Measurements from ENCODE around the gene RIMBP2.

Gene RIMBP2

GRCh38 chr12:130446846-130447654, 269.0 kb downstream of the RIMBP2 start:
- ATAC-seq (ENCODE audit: low read depth): no peak
- Mint-ChIP-seq H3K36me3 (no peaks in the 10 kb centered on the region), H3K4me3 (no peak overlapping the region)

GRCh38 chr12:130444986-130445385, 271.1 kb downstream of the RIMBP2 start:
- Mint-ChIP-seq H3K27me3 (no peaks in the 10 kb centered on the region), H3K4me1 (no peaks in the 10 kb centered on the region), H3K27ac (no peak overlapping the region), H3K4me3 (no peak overlapping the region), H3K36me3 (no peaks in the 10 kb centered on the region), H3K9me3 (peaks cover 4% of the 10 kb centered on the region)
- ATAC-seq (ENCODE audit: low read depth) (no peak), DNase-seq (ENCODE audit: low spot score in 2 of 2) (no peak)

More at GRCh38 chr12:130446846-130447654, 269.0 kb downstream of the RIMBP2 start:
- Mint-ChIP-seq H3K4me1 (no peaks in the 10 kb centered on the region), H3K27ac (no peak overlapping the region), H3K9me3 (peaks cover 4% of the 10 kb centered on the region), H3K27me3 (no peaks in the 10 kb centered on the region)
- no peak for DNase-seq (ENCODE audit: low spot score in 2 of 2)

- DNase-seq (ENCODE audit: low spot score in 2 of 2): no peak
- no peaks in the 10 kb centered on the region for H3K27me3 Mint-ChIP-seq
- H3K27ac Mint-ChIP-seq: no peak overlapping the region
- H3K4me3 Mint-ChIP-seq: no peak overlapping the region
- no peak for ATAC-seq (ENCODE audit: low read depth)
- H3K36me3 Mint-ChIP-seq: no peaks in the 10 kb centered on the region
- peaks cover 9% of the 10 kb centered on the region for H3K9me3 Mint-ChIP-seq
- no peaks in the 10 kb centered on the region for H3K4me1 Mint-ChIP-seq
Measured at GRCh38 chr12:130444061-130444460, 272.0 kb downstream of the RIMBP2 start.

- Mint-ChIP-seq H3K4me1 (no peaks in the 10 kb centered on the region), H3K4me3 (no peak overlapping the region), H3K36me3 (no peaks in the 10 kb centered on the region), H3K9me3 (peaks cover 11% of the 10 kb centered on the region), H3K27ac (no peak overlapping the region), H3K27me3 (no peaks in the 10 kb centered on the region)
- ATAC-seq (ENCODE audit: low read depth) (no peak), DNase-seq (ENCODE audit: low spot score in 2 of 2) (no peak)
Measured at GRCh38 chr12:130441771-130442760, 274.0 kb downstream of the RIMBP2 start.

- Mint-ChIP-seq H3K9me3 (peaks cover 9% of the 10 kb centered on the region), H3K36me3 (no peaks in the 10 kb centered on the region), H3K4me3 (no peak overlapping the region), H3K27me3 (no peaks in the 10 kb centered on the region), H3K4me1 (no peaks in the 10 kb centered on the region), H3K27ac (no peak overlapping the region)
- ATAC-seq (ENCODE audit: low read depth) (no peak), DNase-seq (ENCODE audit: low spot score in 2 of 2) (no peak)
Measured at GRCh38 chr12:130440411-130441080, 275.6 kb downstream of the RIMBP2 start.

GRCh38 chr12:130439250-130439649, 276.8 kb downstream of the RIMBP2 start:
- H3K4me1 Mint-ChIP-seq: no peaks in the 10 kb centered on the region
- no peak overlapping the region for H3K27ac Mint-ChIP-seq
- no peak for DNase-seq (ENCODE audit: low spot score in 2 of 2)
- peaks cover 9% of the 10 kb centered on the region for H3K9me3 Mint-ChIP-seq
- H3K27me3 Mint-ChIP-seq: no peaks in the 10 kb centered on the region
- H3K36me3 Mint-ChIP-seq: no peaks in the 10 kb centered on the region
- H3K4me3 Mint-ChIP-seq: no peak overlapping the region
- ATAC-seq (ENCODE audit: low read depth): no peak

GRCh38 chr12:130438711-130439110, 277.4 kb downstream of the RIMBP2 start:
- ATAC-seq (ENCODE audit: low read depth) (no peak), DNase-seq (ENCODE audit: low spot score in 2 of 2) (no peak)
- Mint-ChIP-seq H3K4me3 (no peak overlapping the region), H3K27ac (no peak overlapping the region), H3K9me3 (peaks cover 9% of the 10 kb centered on the region), H3K27me3 (no peaks in the 10 kb centered on the region), H3K36me3 (no peaks in the 10 kb centered on the region), H3K4me1 (no peaks in the 10 kb centered on the region)

- DNase-seq (ENCODE audit: low spot score in 2 of 2) (no peak), ATAC-seq (ENCODE audit: low read depth) (no peak)
- Mint-ChIP-seq H3K4me3 (no peak overlapping the region), H3K4me1 (no peaks in the 10 kb centered on the region), H3K9me3 (peaks cover 9% of the 10 kb centered on the region), H3K27ac (no peak overlapping the region), H3K27me3 (no peaks in the 10 kb centered on the region), H3K36me3 (no peaks in the 10 kb centered on the region)
Measured at GRCh38 chr12:130438243-130438620, 277.9 kb downstream of the RIMBP2 start.

GRCh38 chr12:130437555-130438242, 278.4 kb downstream of the RIMBP2 start:
- Mint-ChIP-seq H3K4me1 (no peaks in the 10 kb centered on the region), H3K9me3 (peaks cover 8% of the 10 kb centered on the region), H3K27me3 (no peaks in the 10 kb centered on the region), H3K4me3 (no peak overlapping the region), H3K27ac (no peak overlapping the region), H3K36me3 (no peaks in the 10 kb centered on the region)
- no peak for ATAC-seq (ENCODE audit: low read depth)
- no peak for DNase-seq (ENCODE audit: low spot score in 2 of 2)

- no peaks in the 10 kb centered on the region for H3K27me3 Mint-ChIP-seq
- peaks cover 7% of the 10 kb centered on the region for H3K9me3 Mint-ChIP-seq
- H3K4me1 Mint-ChIP-seq: no peaks in the 10 kb centered on the region
- no peak overlapping the region for H3K27ac Mint-ChIP-seq
- no peak for DNase-seq (ENCODE audit: low spot score in 2 of 2)
- H3K4me3 Mint-ChIP-seq: no peak overlapping the region
- ATAC-seq (ENCODE audit: low read depth): no peak
- H3K36me3 Mint-ChIP-seq: no peaks in the 10 kb centered on the region
Measured at GRCh38 chr12:130436741-130437501, 279.2 kb downstream of the RIMBP2 start.

- H3K4me1 Mint-ChIP-seq: no peaks in the 10 kb centered on the region
Measured at GRCh38 chr12:130435826-130436225, 280.3 kb downstream of the RIMBP2 start.

GRCh38 chr12:130435331-130435730, 280.8 kb downstream of the RIMBP2 start:
- H3K4me3 Mint-ChIP-seq: no peak overlapping the region
- H3K4me1 Mint-ChIP-seq: no peaks in the 10 kb centered on the region
- H3K9me3 Mint-ChIP-seq: peaks cover 7% of the 10 kb centered on the region
- no peaks in the 10 kb centered on the region for H3K36me3 Mint-ChIP-seq
- DNase-seq (ENCODE audit: low spot score in 2 of 2) (no peak), ATAC-seq (ENCODE audit: low read depth) (no peak)
- H3K27ac Mint-ChIP-seq: no peak overlapping the region
- no peaks in the 10 kb centered on the region for H3K27me3 Mint-ChIP-seq

More at GRCh38 chr12:130435826-130436225, 280.3 kb downstream of the RIMBP2 start:
- Mint-ChIP-seq H3K4me3 (no peak overlapping the region), H3K9me3 (peaks cover 7% of the 10 kb centered on the region), H3K27me3 (no peaks in the 10 kb centered on the region), H3K27ac (no peak overlapping the region), H3K36me3 (no peaks in the 10 kb centered on the region)
- DNase-seq (ENCODE audit: low spot score in 2 of 2) (no peak), ATAC-seq (ENCODE audit: low read depth) (no peak)

- Mint-ChIP-seq H3K4me1 (no peaks in the 10 kb centered on the region), H3K36me3 (no peaks in the 10 kb centered on the region), H3K27ac (no peak overlapping the region), H3K4me3 (no peak overlapping the region), H3K9me3 (peaks cover 5% of the 10 kb centered on the region), H3K27me3 (no peaks in the 10 kb centered on the region)
- ATAC-seq (ENCODE audit: low read depth) (no peak), DNase-seq (ENCODE audit: low spot score in 2 of 2) (no peak)
Measured at GRCh38 chr12:130434560-130434959, 281.5 kb downstream of the RIMBP2 start.
